ENCODE data around the gene HSBP1. TPM values are rescaled to one million over a fixed set of nuclear protein-coding genes. Genes with fewer than 3 reads are reported as not detected.

HSBP1 gene
- total RNA-seq, 1 donor from 2014 or later = 22.0 TPM

DNA sequence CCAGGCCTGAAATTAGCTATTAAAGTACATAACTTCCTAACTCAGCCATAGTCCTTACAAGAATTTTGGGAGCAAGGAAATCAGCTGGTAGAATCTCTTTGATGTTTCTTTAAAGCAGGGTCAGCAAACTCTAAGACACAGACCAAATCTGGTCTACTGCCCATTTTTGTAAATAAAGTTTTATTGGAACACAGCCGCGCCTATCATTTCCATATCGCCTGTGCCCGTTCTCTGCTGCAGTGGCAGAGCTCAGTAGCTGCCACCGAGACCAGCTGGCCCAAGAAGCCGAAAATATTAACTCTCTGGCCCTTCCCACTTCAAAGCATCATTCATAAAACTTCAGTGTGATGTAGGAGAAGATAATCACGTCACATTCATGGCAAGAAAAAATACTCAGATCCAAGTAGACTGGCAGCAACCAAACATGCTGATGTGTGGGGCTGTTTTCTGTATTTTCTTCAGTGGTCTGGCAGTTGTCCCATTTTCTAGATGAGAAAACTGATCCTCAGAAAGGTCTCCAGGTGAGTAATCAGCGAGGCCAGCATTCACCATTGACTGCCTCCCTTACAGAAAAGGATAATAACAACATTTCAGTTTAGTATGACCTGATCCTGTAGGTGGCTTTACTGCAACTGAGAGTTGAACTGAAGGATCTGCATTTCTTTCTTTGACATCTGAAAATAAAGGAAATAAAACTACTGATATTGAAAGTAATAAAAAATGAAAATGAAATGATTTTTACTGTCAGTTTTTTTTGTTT, 18.0 kb upstream of the HSBP1 start:
- Histone ChIP-seq H3K27me3 (ENCODE audit: control insufficient read depth, insufficient read depth, low read length) (no peaks in the 10 kb centered on the region), H3K4me3 (ENCODE audit: low read depth, low read length) (no peak overlapping the region), H3K36me3 (ENCODE audit: control insufficient read depth, insufficient read depth, low read length) (no peaks in the 10 kb centered on the region)
- TF ChIP-seq, protein P1, sequence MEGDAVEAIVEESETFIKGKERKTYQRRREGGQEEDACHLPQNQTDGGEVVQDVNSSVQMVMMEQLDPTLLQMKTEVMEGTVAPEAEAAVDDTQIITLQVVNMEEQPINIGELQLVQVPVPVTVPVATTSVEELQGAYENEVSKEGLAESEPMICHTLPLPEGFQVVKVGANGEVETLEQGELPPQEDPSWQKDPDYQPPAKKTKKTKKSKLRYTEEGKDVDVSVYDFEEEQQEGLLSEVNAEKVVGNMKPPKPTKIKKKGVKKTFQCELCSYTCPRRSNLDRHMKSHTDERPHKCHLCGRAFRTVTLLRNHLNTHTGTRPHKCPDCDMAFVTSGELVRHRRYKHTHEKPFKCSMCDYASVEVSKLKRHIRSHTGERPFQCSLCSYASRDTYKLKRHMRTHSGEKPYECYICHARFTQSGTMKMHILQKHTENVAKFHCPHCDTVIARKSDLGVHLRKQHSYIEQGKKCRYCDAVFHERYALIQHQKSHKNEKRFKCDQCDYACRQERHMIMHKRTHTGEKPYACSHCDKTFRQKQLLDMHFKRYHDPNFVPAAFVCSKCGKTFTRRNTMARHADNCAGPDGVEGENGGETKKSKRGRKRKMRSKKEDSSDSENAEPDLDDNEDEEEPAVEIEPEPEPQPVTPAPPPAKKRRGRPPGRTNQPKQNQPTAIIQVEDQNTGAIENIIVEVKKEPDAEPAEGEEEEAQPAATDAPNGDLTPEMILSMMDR (IDR thresholded peaks at IDR 0.05; ENCODE audit: insufficient read depth, low read length, poor library complexity, severe bottlenecking) = no peak
- DNase-seq (ENCODE audit: low read depth) = no peak

DNA sequence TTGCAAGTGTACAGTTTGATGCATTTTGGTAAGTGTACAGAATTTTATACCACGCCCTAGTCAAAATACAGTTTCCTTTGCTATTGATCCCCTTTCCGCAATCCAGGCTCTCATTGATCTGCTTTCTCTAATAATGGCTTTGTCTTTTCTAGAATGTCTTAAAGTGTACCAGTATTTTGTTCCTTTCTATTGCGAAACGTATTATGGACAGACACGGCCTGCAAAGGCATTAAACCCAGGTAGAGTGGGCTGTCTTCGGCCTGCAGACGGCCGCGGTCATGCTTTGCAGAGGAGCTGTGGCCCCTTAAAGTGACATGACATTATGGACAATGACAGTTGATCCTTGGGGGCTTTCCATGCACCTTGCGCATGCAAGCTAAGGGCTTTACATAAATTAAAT, 15.9 kb upstream of the HSBP1 start:
- no peaks in the 10 kb centered on the region for H3K36me3 ChIP-seq (ENCODE audit: control insufficient read depth, insufficient read depth, low read length)
- TF ChIP-seq, protein P1 (IDR thresholded peaks at IDR 0.05; ENCODE audit: insufficient read depth, low read length, poor library complexity, severe bottlenecking) = no peak
- no peaks in the 10 kb centered on the region for H3K27me3 ChIP-seq (ENCODE audit: control insufficient read depth, insufficient read depth, low read length)
- H3K4me3 ChIP-seq (ENCODE audit: low read depth, low read length) = no peak overlapping the region
- DNase-seq (ENCODE audit: low read depth) = no peak

DNA sequence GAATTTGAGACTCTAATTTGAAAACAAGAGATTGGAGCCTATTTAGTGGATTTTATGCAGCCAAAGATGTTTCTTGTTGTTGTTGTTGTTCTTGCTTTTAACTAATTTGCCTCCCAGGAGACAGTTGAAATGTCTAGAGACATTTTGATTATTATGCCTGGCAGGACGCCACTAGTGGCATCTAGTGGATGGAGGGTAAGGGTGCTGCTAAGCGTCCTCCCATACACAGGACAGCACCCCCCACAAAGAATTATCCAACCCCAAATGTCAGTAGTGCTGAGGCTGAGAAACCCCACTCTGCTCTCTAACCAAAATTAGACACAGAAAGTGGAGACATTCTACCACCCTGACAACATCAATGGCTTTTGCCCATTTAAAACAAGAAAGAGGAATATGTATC, 15.4 kb upstream of the HSBP1 start:
- H3K4me3 ChIP-seq (ENCODE audit: low read depth, low read length) = no peak overlapping the region
- TF ChIP-seq, protein P1 (IDR thresholded peaks at IDR 0.05; ENCODE audit: insufficient read depth, low read length, poor library complexity, severe bottlenecking) = no peak
- no peak for DNase-seq (ENCODE audit: low read depth)
- H3K36me3 ChIP-seq (ENCODE audit: control insufficient read depth, insufficient read depth, low read length) = no peaks in the 10 kb centered on the region
- H3K27me3 ChIP-seq (ENCODE audit: control insufficient read depth, insufficient read depth, low read length) = no peaks in the 10 kb centered on the region

DNA sequence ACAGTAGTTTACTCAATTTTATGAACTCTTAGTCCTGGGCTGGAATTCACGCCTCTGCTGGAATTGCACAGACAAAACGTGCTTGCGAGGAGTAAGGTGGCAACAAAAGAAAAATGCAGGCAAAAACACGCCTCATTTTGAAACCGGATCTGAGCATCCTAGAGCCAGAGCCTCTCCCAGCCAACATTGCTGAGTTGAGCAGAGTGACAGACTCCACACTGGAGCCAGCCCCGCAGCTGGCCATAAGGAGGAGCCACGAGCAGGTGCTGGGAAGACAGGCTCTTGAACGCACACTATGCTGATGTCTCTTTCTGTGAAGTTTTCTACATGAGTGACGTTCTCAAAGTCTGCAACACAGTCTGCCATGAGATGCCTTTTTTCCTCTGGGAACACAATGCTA, 14.6 kb upstream of the HSBP1 start:
- TF ChIP-seq, protein P1 (IDR thresholded peaks at IDR 0.05; ENCODE audit: insufficient read depth, low read length, poor library complexity, severe bottlenecking) = no peak
- DNase-seq (ENCODE audit: low read depth) = no peak
- Histone ChIP-seq H3K36me3 (ENCODE audit: control insufficient read depth, insufficient read depth, low read length) (no peaks in the 10 kb centered on the region), H3K27me3 (ENCODE audit: control insufficient read depth, insufficient read depth, low read length) (no peaks in the 10 kb centered on the region), H3K4me3 (ENCODE audit: low read depth, low read length) (no peak overlapping the region)

DNA sequence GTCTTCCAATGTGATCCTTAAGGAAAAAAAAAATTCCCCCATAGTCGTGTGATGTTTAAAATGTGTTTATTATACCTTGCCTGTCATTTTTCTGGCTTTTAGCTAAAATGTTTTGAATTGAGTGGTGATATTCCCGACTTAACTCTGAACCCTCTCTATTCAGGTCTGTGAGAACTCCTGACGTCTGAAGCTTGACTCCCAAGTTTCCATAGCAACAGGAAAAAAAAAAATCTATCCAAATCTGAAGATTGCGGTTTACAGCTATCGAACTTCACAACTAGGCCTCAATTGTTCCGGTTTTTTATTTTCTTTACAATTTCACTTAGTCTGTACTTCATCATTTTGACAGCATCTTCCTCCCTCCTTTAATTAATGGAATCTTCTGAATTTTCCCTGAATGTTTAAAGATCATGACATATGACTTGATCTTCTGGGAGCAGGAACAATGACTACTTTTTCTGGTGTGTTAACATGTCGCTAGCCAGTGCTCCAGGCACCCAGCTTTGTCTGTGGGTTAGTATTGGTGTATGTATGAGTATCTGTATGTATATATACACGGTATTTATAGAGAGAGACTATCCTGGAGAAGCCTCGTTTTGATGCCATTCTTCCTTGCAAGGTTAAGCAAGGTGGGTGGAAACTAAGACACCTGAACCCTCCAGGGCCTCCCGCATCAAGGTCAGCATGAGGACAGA, 12.8 kb upstream of the HSBP1 start:
- H3K27me3 ChIP-seq (ENCODE audit: control insufficient read depth, insufficient read depth, low read length) = no peaks in the 10 kb centered on the region
- H3K4me3 ChIP-seq (ENCODE audit: low read depth, low read length) = no peak overlapping the region
- H3K36me3 ChIP-seq (ENCODE audit: control insufficient read depth, insufficient read depth, low read length) = no peaks in the 10 kb centered on the region
- DNase-seq (ENCODE audit: low read depth) = no peak
- TF ChIP-seq, protein P1 (IDR thresholded peaks at IDR 0.05; ENCODE audit: insufficient read depth, low read length, poor library complexity, severe bottlenecking) = no peak
